ENCODE results near the gene IRX6.

IRX6 gene

GRCh38 chr16:55323637-55324271 lies at the start of gene IRX6:
Gene IRX6 (plus strand): TSS chr16:55324203. CDS start chr16:55325092, 889 bp downstream.
- Mint-ChIP-seq H3K36me3 (ENCODE audit: low read depth) (no peaks in the 10 kb centered on the region), H3K27ac (no peak within 1 kb of the TSS), H3K9me3 (no peaks in the 10 kb centered on the region), H3K4me1 (ENCODE audit: low read depth) (no peaks in the 10 kb centered on the region), H3K4me3 (no peak within 1 kb of the TSS), H3K27me3 (ENCODE audit: low read depth) (peaks cover 51% of the 10 kb centered on the region)

DNA sequence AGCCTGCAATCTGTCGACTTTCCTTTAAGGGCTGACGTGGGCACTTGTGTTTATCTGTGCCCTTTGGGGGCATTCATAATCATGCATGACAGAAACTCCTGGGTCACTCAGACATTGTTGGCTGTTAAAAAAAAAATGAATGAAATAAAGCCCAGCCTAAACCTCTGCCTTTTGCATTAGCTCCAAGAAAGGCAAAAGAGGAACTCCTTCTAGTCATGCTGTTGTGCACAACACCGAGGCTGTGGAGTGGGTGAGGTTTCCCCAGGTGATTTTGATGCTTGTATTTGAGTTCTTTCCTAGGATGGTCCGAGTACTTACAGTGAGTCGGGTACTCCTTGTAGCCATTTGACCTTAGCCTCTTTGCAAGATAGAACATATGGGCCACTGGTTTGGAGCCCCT lies 49.6 kb upstream of the IRX6 start:
- Mint-ChIP-seq H3K27ac (no peak overlapping the region), H3K9me3 (no peaks in the 10 kb centered on the region), H3K27me3 (ENCODE audit: low read depth) (no peaks in the 10 kb centered on the region), H3K36me3 (ENCODE audit: low read depth) (no peaks in the 10 kb centered on the region), H3K4me1 (ENCODE audit: low read depth) (no peaks in the 10 kb centered on the region), H3K4me3 (no peak overlapping the region)

- H3K27me3 Mint-ChIP-seq (ENCODE audit: low read depth): no peaks in the 10 kb centered on the region
These were observed 48.8 kb upstream of the IRX6 start for GRCh38 chr16:55275167-55275566.

GRCh38 chr16:55275869-55276268 lies 48.1 kb upstream of the IRX6 start:
- H3K36me3 Mint-ChIP-seq (ENCODE audit: low read depth): no peaks in the 10 kb centered on the region
- H3K27me3 Mint-ChIP-seq (ENCODE audit: low read depth): no peaks in the 10 kb centered on the region
- H3K4me3 Mint-ChIP-seq: no peak overlapping the region
- H3K9me3 Mint-ChIP-seq: no peaks in the 10 kb centered on the region
- H3K4me1 Mint-ChIP-seq (ENCODE audit: low read depth): no peaks in the 10 kb centered on the region
- no peak overlapping the region for H3K27ac Mint-ChIP-seq

More at GRCh38 chr16:55275167-55275566, 48.8 kb upstream of the IRX6 start:
- H3K9me3 Mint-ChIP-seq: no peaks in the 10 kb centered on the region
- H3K4me3 Mint-ChIP-seq: no peak overlapping the region
- no peaks in the 10 kb centered on the region for H3K4me1 Mint-ChIP-seq (ENCODE audit: low read depth)
- H3K27ac Mint-ChIP-seq: no peak overlapping the region
- no peaks in the 10 kb centered on the region for H3K36me3 Mint-ChIP-seq (ENCODE audit: low read depth)

DNA sequence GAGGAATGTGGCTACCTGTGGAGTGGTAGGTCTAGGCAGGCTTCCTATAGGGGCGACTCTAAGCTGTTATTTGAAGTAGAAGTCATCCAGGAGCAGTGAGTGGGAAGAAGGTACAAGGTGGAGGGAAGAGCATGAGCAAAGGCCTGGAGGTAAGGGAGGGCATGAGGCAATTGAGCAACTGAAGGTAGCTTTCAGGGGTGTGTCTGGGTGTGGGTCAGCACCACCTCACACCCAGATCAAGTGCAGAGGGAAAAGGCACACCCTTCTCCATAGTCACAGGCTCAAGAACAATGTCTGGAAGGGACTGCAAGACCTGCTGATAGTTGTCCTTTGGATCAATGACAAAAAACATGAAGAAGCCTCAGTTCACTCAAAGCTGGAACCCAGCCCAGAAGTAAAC lies 46.5 kb upstream of the IRX6 start:
- H3K36me3 Mint-ChIP-seq (ENCODE audit: low read depth): no peaks in the 10 kb centered on the region
- H3K9me3 Mint-ChIP-seq: no peaks in the 10 kb centered on the region
- no peak overlapping the region for H3K27ac Mint-ChIP-seq
- no peak overlapping the region for H3K4me3 Mint-ChIP-seq
- H3K27me3 Mint-ChIP-seq (ENCODE audit: low read depth): no peaks in the 10 kb centered on the region
- H3K4me1 Mint-ChIP-seq (ENCODE audit: low read depth): no peaks in the 10 kb centered on the region

GRCh38 chr16:55279598-55279997 lies 44.4 kb upstream of the IRX6 start:
- Mint-ChIP-seq H3K36me3 (ENCODE audit: low read depth) (no peaks in the 10 kb centered on the region), H3K27ac (no peak overlapping the region), H3K27me3 (ENCODE audit: low read depth) (no peaks in the 10 kb centered on the region), H3K4me3 (no peak overlapping the region), H3K4me1 (ENCODE audit: low read depth) (no peaks in the 10 kb centered on the region), H3K9me3 (no peaks in the 10 kb centered on the region)

GRCh38 chr16:55280587-55280986 lies 43.4 kb upstream of the IRX6 start:
- H3K9me3 Mint-ChIP-seq: no peaks in the 10 kb centered on the region
- H3K36me3 Mint-ChIP-seq (ENCODE audit: low read depth): no peaks in the 10 kb centered on the region
- no peak overlapping the region for H3K27ac Mint-ChIP-seq
- H3K4me1 Mint-ChIP-seq (ENCODE audit: low read depth): no peaks in the 10 kb centered on the region
- H3K27me3 Mint-ChIP-seq (ENCODE audit: low read depth): no peaks in the 10 kb centered on the region
- no peak overlapping the region for H3K4me3 Mint-ChIP-seq

DNA sequence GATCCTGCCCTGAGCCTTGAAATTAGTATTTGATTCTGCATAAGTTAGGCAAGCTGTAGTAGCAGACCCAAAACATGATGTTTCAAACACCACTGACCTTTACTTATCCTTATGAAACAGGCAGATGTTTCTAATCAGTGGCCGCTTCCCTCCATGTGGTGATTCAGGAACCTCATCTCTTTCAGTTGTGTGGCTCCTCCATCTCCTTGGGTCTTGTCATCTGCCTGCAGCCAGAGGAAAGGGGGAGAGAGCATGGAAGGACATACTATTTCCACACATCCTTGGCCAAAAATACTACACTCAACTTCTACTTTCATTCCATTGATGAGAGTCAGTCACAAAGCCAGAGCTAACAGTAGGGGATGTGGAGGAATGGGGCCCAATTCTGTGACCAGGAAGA lies 41.6 kb upstream of the IRX6 start:
- no peak overlapping the region for H3K27ac Mint-ChIP-seq
- H3K36me3 Mint-ChIP-seq (ENCODE audit: low read depth): no peaks in the 10 kb centered on the region
- no peaks in the 10 kb centered on the region for H3K27me3 Mint-ChIP-seq (ENCODE audit: low read depth)
- no peaks in the 10 kb centered on the region for H3K4me1 Mint-ChIP-seq (ENCODE audit: low read depth)
- no peak overlapping the region for H3K4me3 Mint-ChIP-seq
- H3K9me3 Mint-ChIP-seq: no peaks in the 10 kb centered on the region

DNA sequence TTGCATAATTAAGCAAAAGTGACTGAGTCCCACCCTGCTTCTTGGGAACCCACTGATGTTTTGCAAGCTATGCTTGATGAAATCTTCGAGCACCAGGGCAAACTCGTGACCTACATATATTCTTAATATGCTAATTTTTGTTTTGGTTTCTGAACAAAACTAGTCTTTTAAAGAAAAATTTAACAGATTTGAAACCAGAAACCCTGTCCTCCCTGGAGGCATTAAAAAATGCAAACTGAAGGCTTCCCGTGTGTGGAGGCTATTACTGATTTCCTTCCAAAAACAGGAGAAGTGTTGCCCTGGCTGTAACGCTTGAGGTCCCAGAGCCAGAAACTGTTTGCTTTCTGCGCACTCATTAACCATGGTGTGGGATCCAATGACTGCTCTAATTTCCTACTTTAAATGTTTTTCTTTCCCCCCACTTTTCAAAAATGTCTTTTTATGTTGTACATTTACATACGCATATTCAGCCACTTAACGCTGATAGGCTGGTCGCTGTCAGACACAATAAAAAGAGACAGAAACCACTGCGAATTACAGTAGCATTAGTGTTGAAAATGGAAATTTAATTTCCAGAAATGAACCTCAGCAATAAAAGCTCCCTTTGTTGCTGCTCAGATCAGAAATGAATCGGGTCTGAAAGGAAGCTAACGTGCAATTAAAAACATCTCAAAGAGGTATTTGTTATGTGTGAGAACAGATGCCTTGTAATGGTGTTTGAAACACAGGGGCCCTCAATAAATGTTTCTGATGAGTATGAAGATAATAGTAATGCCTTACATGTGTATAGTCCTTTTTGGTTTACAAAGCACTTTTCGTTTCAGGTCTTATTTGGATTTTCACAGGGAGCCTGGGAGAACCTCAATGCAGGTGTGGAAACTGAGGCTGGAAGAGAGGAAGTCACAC lies 39.9 kb upstream of the IRX6 start:
- no peaks in the 10 kb centered on the region for H3K36me3 Mint-ChIP-seq (ENCODE audit: low read depth)
- no peak overlapping the region for H3K4me3 Mint-ChIP-seq
- peaks cover 4% of the 10 kb centered on the region for H3K9me3 Mint-ChIP-seq
- H3K4me1 Mint-ChIP-seq (ENCODE audit: low read depth): no peaks in the 10 kb centered on the region
- H3K27ac Mint-ChIP-seq: no peak overlapping the region
- H3K27me3 Mint-ChIP-seq (ENCODE audit: low read depth): no peaks in the 10 kb centered on the region

GRCh38 chr16:55284718-55285099 lies 39.3 kb upstream of the IRX6 start:
- Mint-ChIP-seq H3K4me1 (ENCODE audit: low read depth) (no peaks in the 10 kb centered on the region), H3K36me3 (ENCODE audit: low read depth) (no peaks in the 10 kb centered on the region), H3K27me3 (ENCODE audit: low read depth) (no peaks in the 10 kb centered on the region), H3K4me3 (no peak overlapping the region), H3K9me3 (peaks cover 4% of the 10 kb centered on the region), H3K27ac (no peak overlapping the region)

DNA sequence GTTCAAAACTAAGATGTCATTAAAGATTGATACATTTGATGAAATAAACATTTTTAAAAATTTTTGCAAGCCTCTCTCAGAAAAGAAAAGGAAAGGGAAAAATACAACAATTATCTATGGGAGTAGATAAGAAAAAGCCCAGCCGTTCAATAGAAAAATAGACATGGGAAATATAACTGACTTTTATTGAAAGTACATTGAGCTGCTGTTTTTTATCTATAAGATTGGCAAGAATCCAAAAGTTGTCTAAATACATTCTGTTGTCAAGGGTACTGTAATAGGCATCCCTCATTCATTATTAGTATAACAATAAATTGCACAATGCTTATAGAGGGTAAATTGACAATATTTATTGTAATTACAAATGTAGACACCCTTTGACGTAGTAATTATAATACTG lies 38.4 kb upstream of the IRX6 start:
- Mint-ChIP-seq H3K4me1 (ENCODE audit: low read depth) (no peaks in the 10 kb centered on the region), H3K4me3 (no peak overlapping the region), H3K36me3 (ENCODE audit: low read depth) (no peaks in the 10 kb centered on the region), H3K27ac (no peak overlapping the region), H3K27me3 (ENCODE audit: low read depth) (no peaks in the 10 kb centered on the region), H3K9me3 (peaks cover 4% of the 10 kb centered on the region)

DNA sequence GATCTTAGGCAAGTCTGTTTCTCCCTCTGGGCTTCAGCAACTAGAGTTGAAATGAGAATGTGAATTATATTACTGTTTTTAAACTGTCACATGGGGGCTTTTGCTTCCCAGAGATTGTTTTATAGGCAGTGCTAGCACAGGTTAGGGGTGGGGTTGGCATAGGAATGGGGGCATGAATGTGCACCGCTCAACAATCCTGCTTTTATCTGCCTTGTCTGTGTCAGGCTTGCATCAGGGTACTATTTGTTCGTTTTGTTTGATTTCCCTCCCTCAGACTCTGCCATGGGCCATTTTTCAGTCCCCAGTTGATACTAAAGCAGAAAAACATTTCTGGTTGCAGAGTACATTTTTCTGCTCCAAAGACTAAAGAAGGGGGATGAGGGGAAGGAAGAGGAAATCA lies 34.6 kb upstream of the IRX6 start:
- Mint-ChIP-seq H3K27ac (no peak overlapping the region), H3K4me1 (ENCODE audit: low read depth) (no peaks in the 10 kb centered on the region), H3K4me3 (no peak overlapping the region), H3K27me3 (ENCODE audit: low read depth) (no peaks in the 10 kb centered on the region), H3K36me3 (ENCODE audit: low read depth) (no peaks in the 10 kb centered on the region), H3K9me3 (peaks cover 4% of the 10 kb centered on the region)

- Mint-ChIP-seq H3K4me1 (ENCODE audit: low read depth) (no peaks in the 10 kb centered on the region), H3K27ac (no peak overlapping the region), H3K4me3 (no peak overlapping the region), H3K36me3 (ENCODE audit: low read depth) (no peaks in the 10 kb centered on the region), H3K27me3 (ENCODE audit: low read depth) (no peaks in the 10 kb centered on the region), H3K9me3 (peaks cover 4% of the 10 kb centered on the region)
These were observed 32.2 kb upstream of the IRX6 start for GRCh38 chr16:55291847-55292246.

GRCh38 chr16:55292491-55292890 lies 31.5 kb upstream of the IRX6 start:
- Mint-ChIP-seq H3K4me3 (no peak overlapping the region), H3K27ac (no peak overlapping the region), H3K27me3 (ENCODE audit: low read depth) (no peaks in the 10 kb centered on the region), H3K36me3 (ENCODE audit: low read depth) (no peaks in the 10 kb centered on the region), H3K9me3 (peaks cover 4% of the 10 kb centered on the region), H3K4me1 (ENCODE audit: low read depth) (no peaks in the 10 kb centered on the region)

DNA sequence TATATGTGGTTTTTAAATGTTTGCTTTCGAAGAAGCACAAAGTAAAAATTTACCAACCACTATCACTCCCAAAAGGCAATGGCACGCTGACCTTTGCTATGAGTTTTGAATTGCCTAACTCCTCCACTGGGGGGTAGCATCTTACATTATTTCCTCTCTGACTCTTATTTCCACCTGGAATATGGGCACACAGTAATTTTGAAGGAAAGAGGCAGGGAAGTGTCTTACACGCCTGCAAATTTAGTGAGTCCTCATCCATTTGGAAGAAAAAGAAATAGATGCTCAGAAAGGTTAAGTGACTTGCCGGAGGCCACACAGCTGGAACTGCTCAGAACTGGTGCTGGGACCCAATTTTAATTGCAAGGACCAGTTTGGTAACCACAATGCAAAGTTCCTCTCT lies 29.9 kb upstream of the IRX6 start:
- Mint-ChIP-seq H3K4me1 (ENCODE audit: low read depth) (no peaks in the 10 kb centered on the region), H3K27ac (no peak overlapping the region), H3K36me3 (ENCODE audit: low read depth) (no peaks in the 10 kb centered on the region), H3K9me3 (no peaks in the 10 kb centered on the region), H3K4me3 (no peak overlapping the region), H3K27me3 (ENCODE audit: low read depth) (no peaks in the 10 kb centered on the region)

Data from T-helper 1 cell treated with Interleukin-12 subunit alpha and Interleukin-12 subunit beta and Interleukin-4 antibody, amounts not matched to agents 30 μg/mL and 1 μg/mL, for 36 hours (primary cell).